GM10266 (cell line): Measurements from ENCODE around the gene LAMC1.

Experiments used
- DNase-seq: peaks from one replicate; pipeline ENCODE4 v3.0.0; 2012; ENCODE audit errors: extremely low spot score
- TF ChIP-seq, protein P1 (sequence below): IDR thresholded peaks from 2 replicates; pipeline ENCODE4 v1.5.1; 2012; ENCODE audit warnings: mild to moderate bottlenecking, low read depth; ENCODE audit not compliant: control insufficient read depth, insufficient read depth; ENCODE audit errors: missing control alignments

LAMC1 gene

DNA sequence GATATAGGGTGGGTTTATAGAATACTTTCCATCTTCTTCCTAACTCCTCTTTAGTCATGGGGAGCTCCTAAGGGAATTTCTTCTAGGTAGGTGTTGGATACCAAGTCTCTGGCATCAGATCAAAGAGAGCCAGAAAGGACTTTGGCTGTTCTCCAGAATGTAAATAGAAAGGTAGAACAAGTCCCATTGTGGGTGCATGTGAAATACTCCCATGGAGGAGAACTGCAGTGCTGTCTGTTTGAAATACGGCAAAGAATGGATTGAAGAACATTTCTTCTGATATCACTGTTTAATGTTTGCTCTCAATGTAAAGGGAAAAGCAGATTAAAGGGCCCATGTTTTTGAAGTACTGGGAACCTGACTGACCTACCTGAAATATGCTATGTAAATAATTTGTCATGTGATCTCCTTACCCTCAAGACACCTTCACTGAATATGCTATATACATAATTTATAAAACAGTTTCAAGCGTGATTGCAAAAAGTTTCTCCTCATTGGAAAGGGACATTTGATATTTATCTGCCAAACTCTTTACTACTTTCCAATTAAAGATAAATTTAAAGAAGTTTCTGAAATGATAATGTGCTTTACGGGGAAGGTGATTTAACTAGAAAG lies 65.9 kb downstream of the LAMC1 start:
- DNase-seq: no peak
- TF ChIP-seq, protein P1, sequence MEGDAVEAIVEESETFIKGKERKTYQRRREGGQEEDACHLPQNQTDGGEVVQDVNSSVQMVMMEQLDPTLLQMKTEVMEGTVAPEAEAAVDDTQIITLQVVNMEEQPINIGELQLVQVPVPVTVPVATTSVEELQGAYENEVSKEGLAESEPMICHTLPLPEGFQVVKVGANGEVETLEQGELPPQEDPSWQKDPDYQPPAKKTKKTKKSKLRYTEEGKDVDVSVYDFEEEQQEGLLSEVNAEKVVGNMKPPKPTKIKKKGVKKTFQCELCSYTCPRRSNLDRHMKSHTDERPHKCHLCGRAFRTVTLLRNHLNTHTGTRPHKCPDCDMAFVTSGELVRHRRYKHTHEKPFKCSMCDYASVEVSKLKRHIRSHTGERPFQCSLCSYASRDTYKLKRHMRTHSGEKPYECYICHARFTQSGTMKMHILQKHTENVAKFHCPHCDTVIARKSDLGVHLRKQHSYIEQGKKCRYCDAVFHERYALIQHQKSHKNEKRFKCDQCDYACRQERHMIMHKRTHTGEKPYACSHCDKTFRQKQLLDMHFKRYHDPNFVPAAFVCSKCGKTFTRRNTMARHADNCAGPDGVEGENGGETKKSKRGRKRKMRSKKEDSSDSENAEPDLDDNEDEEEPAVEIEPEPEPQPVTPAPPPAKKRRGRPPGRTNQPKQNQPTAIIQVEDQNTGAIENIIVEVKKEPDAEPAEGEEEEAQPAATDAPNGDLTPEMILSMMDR: no peak

DNA sequence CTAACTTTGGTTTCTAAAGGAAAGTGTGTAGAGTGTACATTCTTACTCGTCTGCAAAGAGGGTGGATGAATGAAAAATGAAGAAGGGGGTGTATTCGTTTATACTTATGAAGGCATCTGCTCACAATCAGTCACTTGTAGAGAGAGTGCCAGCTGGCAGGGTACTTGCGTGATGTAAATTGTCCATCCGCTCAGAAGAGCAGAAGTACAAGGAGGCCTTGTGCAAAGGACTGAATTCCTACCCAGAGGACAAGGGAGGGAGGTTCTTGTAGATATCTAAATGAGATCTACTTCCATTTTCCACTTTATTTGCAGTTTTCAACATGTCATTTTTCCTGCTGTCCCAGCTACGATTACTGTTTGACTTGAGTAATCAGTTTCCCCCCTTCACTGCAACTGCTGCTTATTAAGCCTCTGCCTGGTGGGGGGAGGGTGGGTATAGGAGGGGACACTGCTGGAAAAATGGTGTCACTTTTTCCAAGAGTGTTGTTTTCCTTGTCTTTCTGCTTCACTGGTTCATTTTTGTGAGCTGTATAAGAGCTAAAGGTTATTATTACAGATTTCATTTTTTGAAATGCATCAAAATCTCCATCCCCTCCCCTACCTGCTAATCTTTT lies 67.3 kb downstream of the LAMC1 start:
- TF ChIP-seq, protein P1: no peak
- no peak for DNase-seq

DNA sequence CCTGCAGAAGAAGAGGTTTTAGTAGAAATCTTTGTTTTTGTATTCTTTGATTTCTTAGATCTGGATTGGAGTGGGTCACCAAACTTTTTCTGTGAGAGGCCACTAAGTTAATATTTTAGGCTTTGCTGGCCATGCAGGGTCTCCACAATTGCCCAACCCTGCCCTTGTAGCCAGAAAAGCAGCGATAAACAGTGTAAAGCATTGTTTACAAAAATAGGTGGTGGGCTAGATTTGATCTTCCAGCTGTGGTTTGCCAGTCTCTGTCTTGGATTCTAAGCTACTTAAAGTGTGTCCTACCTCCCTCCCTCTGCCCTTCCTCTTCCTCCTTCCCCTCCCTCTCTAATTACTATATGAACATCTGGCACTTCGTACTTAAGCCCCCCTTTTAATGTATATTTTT lies 68.0 kb downstream of the LAMC1 start:
- TF ChIP-seq, protein P1: no peak
- no peak for DNase-seq

DNA sequence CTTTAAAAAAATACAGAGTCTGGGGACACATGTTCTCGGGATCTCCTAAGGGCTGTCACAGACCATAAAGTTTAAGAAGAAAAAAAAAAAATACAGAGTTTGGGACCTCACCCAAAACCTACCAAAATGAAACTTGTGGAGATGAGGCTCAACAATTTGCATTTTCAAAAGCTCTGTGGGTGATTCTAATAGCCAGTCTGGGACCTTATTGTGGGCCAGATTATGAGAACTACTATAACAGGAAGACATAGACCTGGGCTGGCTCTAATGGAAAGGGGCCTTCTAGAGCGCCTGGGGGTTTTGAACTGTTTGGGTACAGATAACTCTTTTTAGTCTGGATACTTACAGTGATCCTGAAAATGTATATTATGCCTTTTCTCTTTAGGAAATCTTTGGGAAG lies 69.1 kb downstream of the LAMC1 start:
- TF ChIP-seq, protein P1: no peak
- no peak for DNase-seq

DNA sequence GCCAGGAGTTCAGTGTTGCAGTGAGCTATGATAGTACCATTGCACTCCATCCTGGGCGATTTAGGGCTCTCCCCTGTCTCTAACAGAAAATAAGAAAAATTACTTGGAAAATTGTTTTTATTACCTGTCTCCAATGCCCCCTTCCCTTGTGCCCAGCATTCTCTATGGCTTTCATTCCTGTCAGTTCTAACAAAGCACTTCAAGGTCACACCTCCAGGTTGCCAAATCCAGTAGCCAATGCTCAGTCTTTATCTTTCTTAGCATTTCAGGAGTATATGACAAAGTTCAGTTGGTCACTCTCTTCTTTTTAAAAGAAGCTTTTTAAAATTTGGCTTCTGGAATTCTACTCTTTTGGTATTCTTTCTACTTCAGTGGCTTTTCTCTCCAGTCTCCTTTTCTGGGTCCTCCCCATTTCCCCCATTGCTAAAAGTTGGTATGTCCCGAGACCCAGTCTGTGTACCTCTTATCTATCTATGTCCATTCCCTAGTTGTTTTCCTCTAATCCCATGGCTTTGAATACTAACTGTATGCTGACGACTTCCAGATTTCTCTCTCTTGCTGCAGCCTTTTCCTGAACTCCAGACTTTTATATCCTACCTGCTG lies 69.9 kb downstream of the LAMC1 start:
- TF ChIP-seq, protein P1: no peak
- DNase-seq: no peak

DNA sequence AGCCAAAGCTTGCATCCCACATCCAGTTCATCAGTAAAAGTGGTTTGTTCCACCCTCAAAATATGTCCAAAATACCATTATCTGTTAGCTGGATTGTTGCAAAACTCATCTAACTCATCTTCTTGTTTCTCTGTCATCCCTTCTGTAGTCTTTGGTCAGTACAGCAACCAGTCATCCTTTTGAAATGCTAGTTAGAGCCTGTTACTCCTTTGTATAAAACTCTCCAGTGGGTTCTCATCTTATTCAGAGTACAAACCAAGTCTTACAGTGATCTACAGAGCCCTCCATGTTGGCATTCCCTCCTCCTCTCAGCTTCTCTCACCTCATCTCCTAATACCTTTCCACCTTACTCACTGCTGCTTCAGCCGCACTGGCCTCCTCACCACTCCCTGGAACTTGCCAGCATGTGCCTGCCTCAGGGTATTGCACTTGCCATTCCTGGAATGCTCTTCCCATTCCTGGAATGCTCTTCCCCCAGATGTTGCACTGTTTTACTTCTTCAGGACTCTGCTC lies 70.6 kb downstream of the LAMC1 start:
- DNase-seq: no peak
- TF ChIP-seq, protein P1: no peak

DNA sequence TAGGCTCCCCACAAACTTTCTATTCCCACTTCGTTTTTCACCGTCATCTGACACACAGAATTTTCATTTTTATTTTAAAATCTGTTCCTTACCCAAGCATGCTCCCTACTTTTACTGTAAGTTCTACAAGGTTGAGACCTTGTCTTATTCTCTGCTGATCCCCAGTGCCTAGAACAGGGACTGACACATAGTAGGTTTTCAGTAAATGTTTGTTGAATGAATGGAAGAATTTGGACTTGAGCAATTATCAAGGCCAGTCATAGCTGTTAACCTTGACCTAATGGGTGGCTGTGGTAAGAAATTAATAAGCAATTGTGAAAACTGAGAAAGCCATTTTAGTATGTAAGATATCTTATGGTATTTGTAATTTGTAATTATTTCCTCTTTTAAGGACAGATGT lies 71.1 kb downstream of the LAMC1 start:
- DNase-seq: no peak
- TF ChIP-seq, protein P1: no peak
